Measurements from ENCODE around the gene PLA2R1. TPM values are rescaled to one million over a fixed set of nuclear protein-coding genes. Genes with fewer than 3 reads are reported as not detected.
"Not testable (repeated sequence)": the region's sequence is repeated elsewhere in the genome, so short reads cannot be mapped to it uniquely, and the experiment has no call there.

PLA2R1 gene
- total RNA-seq, 4 donors from 2014 or later, result 18.3 to 52.0 (median 34.1) TPM

- no peak overlapping the region for H3K4me3 ChIP-seq (ENCODE audit: low read depth, poor library complexity, severe bottlenecking)
- intact Hi-C loops (cut with DNase I; ENCODE audit: low total_unique reads), result no loop called here
- DNase-seq (ENCODE audit: low spot score in 2 of 2), result no peak
- TF ChIP-seq CTCF (IDR thresholded peaks at IDR 0.05) (no peak), POLR2A (IDR thresholded peaks at IDR 0.05) (no peak)
- 79 to 98% methylated on average over 7 of the region's 7 CpGs for WGBS, 2 donors
Measured at GRCh38 chr2:160045703-160046210, 16.7 kb downstream of the PLA2R1 start.

GRCh38 chr2:160044728-160045127, 17.7 kb downstream of the PLA2R1 start:
- intact Hi-C loops (cut with DNase I; ENCODE audit: low total_unique reads), result no loop called here
- no peak for TF ChIP-seq POLR2A (IDR thresholded peaks at IDR 0.05)
- no peak for TF ChIP-seq CTCF (IDR thresholded peaks at IDR 0.05)
- H3K4me3 ChIP-seq (ENCODE audit: low read depth, poor library complexity, severe bottlenecking), result no peak overlapping the region
- no peak for DNase-seq (ENCODE audit: low spot score in 2 of 2)
- 92 to 94% methylated on average over 8 of the region's 8 CpGs for WGBS, 2 donors

DNA sequence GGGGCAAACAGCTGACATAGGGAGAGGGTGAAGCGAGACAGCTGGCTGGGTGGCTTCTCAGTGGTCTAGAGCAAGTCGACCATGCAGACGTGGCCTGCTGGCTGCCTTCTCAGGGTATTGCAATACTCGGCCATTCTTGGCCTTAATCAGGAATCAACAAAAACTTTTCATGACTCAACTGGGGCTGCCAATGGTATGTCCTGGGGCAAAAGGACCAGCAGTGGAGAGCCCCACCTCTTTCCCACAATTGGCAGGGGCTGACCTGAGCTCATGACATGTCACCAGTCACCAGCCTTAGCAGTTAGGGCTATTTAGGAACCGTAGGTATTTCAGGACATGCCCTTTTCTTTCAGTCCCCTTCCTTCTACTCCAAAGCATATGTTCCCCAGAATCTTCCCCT, 19.1 kb downstream of the PLA2R1 start:
- WGBS, 2 donors, result 61 to 74% methylated on average over 5 of the region's 5 CpGs
- H3K4me3 ChIP-seq (ENCODE audit: low read depth, poor library complexity, severe bottlenecking), result no peak overlapping the region
- intact Hi-C loops (cut with DNase I; ENCODE audit: low total_unique reads), result no loop called here
- no peak for DNase-seq (ENCODE audit: low spot score in 2 of 2)
- TF ChIP-seq CTCF (IDR thresholded peaks at IDR 0.05), result no peak
- no peak for TF ChIP-seq POLR2A (IDR thresholded peaks at IDR 0.05)

DNA sequence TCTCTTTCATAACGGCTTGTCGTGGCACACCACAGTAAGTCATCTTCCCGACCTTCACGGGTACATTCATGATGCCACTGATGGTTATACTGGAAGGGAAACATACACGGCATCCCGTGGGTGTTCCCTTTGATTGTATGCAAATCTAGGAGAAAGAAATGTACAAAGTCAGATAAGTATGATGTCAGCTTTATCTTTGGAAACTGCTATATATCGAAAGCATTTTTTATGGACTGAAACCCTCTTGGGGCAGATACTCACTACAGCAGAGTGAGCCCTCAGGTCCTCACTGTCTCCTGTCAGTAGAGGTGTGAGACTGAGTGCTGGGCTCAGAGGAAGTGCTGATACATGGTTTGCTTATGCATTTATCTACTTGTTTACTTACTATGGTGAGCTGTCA, 20.4 kb downstream of the PLA2R1 start:
- no peak overlapping the region for H3K4me3 ChIP-seq (ENCODE audit: low read depth, poor library complexity, severe bottlenecking)
- intact Hi-C loops (cut with DNase I; ENCODE audit: low total_unique reads), result no loop called here
- TF ChIP-seq POLR2A (IDR thresholded peaks at IDR 0.05), result no peak
- no peak for TF ChIP-seq CTCF (IDR thresholded peaks at IDR 0.05)
- 78 to 83% methylated on average over 7 of the region's 7 CpGs for WGBS, 2 donors
- DNase-seq (ENCODE audit: low spot score in 2 of 2), result no peak

DNA sequence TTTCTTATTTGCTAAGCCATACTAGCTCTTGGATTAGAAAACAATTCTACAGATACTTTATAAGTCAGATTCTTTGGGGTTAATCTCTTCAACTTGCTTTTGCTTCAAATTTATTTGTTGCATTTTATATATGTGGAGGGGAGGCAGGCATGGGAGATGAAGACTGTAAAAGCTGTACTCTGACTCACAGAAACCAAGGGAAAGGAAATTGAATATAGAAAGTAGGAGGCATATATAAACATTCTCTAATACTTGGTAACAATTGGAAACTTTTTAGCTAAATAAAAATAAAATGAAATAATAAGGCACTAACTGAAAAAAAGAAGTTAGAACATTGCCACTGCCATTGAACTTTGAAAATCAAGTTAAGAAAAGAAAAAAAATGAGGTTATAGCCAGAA, 21.3 kb downstream of the PLA2R1 start:
- intact Hi-C loops (cut with DNase I; ENCODE audit: low total_unique reads), result no loop called here
- TF ChIP-seq CTCF (IDR thresholded peaks at IDR 0.05), result no peak
- no peak for TF ChIP-seq POLR2A (IDR thresholded peaks at IDR 0.05)

DNA sequence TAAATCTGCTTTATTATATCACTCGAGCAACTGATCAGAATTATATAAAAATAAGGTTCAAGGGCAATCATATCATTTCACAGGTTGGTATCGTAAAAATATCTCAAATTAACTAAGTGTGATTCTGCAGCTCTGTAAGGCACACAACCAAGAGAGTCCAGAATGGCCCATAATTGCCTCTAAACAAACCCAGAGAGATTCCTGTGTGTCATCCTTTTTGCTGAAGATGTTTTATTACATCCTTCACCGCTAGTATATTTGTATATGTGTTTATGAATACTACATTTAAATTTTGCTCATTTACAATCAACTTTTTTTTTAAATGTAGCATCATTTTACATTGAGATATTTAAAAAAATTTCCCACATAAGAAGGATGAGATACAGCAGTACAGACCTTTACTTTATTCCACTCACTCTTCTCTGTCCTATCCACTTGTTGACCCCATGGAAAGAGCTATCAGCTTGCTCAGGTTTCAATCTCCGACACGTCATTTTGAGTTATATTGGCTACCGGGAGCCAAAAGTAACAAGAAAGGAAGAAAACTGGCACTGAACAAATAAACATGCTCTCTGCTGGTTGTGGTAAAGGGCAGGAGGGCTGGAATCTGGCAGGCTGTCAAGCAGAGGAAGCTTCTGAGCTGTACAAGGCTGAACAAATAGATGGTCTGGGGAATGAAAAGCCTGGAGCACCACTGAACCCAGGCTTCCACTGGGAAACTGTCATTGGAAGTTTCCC, 23.1 kb downstream of the PLA2R1 start:
- no peak for DNase-seq (ENCODE audit: low spot score in 2 of 2)
- intact Hi-C loops (cut with DNase I; ENCODE audit: low total_unique reads), result no loop called here
- TF ChIP-seq CTCF (IDR thresholded peaks at IDR 0.05) (no peak), POLR2A (IDR thresholded peaks at IDR 0.05) (no peak)
- WGBS, 2 donors, result 75 to 85% methylated on average over 6 of the region's 6 CpGs
- H3K4me3 ChIP-seq (ENCODE audit: low read depth, poor library complexity, severe bottlenecking), result no peak overlapping the region

More for the DNA sequence above, 21.3 kb downstream of the PLA2R1 start:
- DNase-seq (ENCODE audit: low spot score in 2 of 2), result no peak
- H3K4me3 ChIP-seq (ENCODE audit: low read depth, poor library complexity, severe bottlenecking), result no peak overlapping the region

DNA sequence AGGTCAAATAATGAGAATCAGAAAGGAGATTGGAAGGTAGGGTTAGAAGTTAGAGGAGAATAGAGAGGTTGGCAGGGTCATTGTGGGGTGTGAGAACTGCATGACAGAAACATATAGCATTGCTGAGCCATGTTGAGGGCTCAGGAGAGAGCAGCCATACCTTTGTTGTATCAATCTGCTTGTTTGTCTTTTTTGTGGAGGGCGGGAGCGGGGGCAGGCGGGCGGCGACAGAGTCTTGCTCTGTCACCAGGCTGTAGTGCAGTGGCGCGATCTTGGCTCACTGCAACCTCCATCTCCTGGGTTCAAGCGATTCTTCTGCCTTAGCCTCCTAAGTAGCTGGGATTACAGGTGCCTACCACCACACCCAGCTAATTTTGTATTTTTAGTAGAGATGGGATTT, 23.8 kb downstream of the PLA2R1 start:
- H3K4me3 ChIP-seq (ENCODE audit: low read depth, poor library complexity, severe bottlenecking); DNase-seq (ENCODE audit: low spot score in 2 of 2); intact Hi-C loops (cut with DNase I; ENCODE audit: low total_unique reads): not testable (repeated sequence)
- 94 to 99% methylated on average over 8 of the region's 8 CpGs for WGBS, 2 donors

Data from lower leg skin (tissue), 4 donors.